Measurements from ENCODE around the gene SH2B2.
"Not testable (repeated sequence)": the region's sequence is repeated elsewhere in the genome, so short reads cannot be mapped to it uniquely, and the experiment has no call there.

DNA sequence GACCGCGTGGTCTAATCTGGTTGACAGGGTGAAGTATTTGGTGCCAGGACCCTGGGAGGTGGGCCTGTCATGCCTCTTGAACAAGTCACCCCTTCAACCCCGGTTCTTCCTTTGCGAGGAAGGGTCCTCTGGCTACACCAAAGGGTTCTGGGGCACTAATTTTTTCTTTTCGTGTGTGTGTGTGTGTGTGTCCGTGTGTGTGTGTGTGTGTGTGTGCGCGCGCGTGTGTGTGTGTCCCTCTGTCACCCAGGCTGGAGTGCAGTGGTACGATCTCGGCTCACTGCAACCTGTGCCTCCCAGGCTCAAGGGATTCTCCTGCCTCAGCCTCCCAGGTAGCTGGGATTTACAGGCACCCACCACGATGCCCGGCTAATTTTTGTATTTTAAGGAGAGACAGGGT is 14.7 kb downstream of the SH2B2 start:
- TF ChIP-seq, protein P1, sequence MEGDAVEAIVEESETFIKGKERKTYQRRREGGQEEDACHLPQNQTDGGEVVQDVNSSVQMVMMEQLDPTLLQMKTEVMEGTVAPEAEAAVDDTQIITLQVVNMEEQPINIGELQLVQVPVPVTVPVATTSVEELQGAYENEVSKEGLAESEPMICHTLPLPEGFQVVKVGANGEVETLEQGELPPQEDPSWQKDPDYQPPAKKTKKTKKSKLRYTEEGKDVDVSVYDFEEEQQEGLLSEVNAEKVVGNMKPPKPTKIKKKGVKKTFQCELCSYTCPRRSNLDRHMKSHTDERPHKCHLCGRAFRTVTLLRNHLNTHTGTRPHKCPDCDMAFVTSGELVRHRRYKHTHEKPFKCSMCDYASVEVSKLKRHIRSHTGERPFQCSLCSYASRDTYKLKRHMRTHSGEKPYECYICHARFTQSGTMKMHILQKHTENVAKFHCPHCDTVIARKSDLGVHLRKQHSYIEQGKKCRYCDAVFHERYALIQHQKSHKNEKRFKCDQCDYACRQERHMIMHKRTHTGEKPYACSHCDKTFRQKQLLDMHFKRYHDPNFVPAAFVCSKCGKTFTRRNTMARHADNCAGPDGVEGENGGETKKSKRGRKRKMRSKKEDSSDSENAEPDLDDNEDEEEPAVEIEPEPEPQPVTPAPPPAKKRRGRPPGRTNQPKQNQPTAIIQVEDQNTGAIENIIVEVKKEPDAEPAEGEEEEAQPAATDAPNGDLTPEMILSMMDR (IDR thresholded peaks at IDR 0.05; ENCODE audit: extremely low read depth in 1 of 2, insufficient read depth in 1 of 2, low read depth in 1 of 2, low read length in 2 of 2): not testable (repeated sequence)
- not testable (repeated sequence) for TF ChIP-seq EZH2 (IDR thresholded peaks at IDR 0.05; ENCODE audit: borderline replicate concordance, low read depth, low read length, severe bottlenecking); JUN (IDR thresholded peaks at IDR 0.05; ENCODE audit: borderline replicate concordance, insufficient read depth, insufficient read length, low read depth); POLR2A (IDR thresholded peaks at IDR 0.05; ENCODE audit: low read depth, low read length); POLR2AphosphoS5 (IDR thresholded peaks at IDR 0.05; ENCODE audit: insufficient read depth, low read depth, low read length); MYC (IDR thresholded peaks at IDR 0.05; ENCODE audit: low read depth, low read length)
- TF ChIP-seq, protein P2, sequence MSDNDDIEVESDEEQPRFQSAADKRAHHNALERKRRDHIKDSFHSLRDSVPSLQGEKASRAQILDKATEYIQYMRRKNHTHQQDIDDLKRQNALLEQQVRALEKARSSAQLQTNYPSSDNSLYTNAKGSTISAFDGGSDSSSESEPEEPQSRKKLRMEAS (IDR thresholded peaks at IDR 0.05; ENCODE audit: insufficient read depth, insufficient read length): not testable (repeated sequence)

Measured in endothelial cell of umbilical vein (primary cell).